Measurements from ENCODE around the gene TSPAN32. TPM values are rescaled to one million over a fixed set of nuclear protein-coding genes. Genes with fewer than 3 reads are reported as not detected.
A peak's percentile ranks its signal among the peaks of the same experiment; 100 is the strongest.

TSPAN32 gene
- total RNA-seq, 2 experiments from 2014 or later, result 20.5 to 41.4 TPM

- H3K27ac Mint-ChIP-seq, result no peak overlapping the region
- ATAC-seq (no peak), DNase-seq (peak; percentile 36)
- no peak overlapping the region for H3K4me3 Mint-ChIP-seq
- peaks cover 10% of the 10 kb centered on the region for H3K27me3 Mint-ChIP-seq
- CTCF ChIA-PET, result interaction anchor here (1.0 to 1.2 kb wide), 2 partner anchors 15 to 157 kb away, joined by 3 read pairs; no protein-coding TSS in a partner anchor
- H3K36me3 Mint-ChIP-seq, result no peaks in the 10 kb centered on the region
- no peaks in the 10 kb centered on the region for H3K9me3 Mint-ChIP-seq (ENCODE audit: low read depth)
- H3K4me1 Mint-ChIP-seq, result peaks cover 28% of the 10 kb centered on the region
Measured at GRCh38 chr11:2263724-2264360, 38.0 kb upstream of the TSPAN32 start.

GRCh38 chr11:2264366-2265053 is 37.3 kb upstream of the TSPAN32 start:
- Mint-ChIP-seq H3K27me3 (peaks cover 12% of the 10 kb centered on the region), H3K9me3 (ENCODE audit: low read depth) (no peaks in the 10 kb centered on the region), H3K4me3 (no peak overlapping the region), H3K27ac (no peak overlapping the region), H3K4me1 (peaks cover 28% of the 10 kb centered on the region), H3K36me3 (no peaks in the 10 kb centered on the region)
- CTCF ChIA-PET, result interaction anchor here (1.2 kb wide), 1 partner anchor 156 kb away, joined by 3 read pairs; no protein-coding TSS in a partner anchor
- DNase-seq, result peak; percentile 39
- ATAC-seq, result no peak

- H3K27me3 Mint-ChIP-seq, result peaks cover 13% of the 10 kb centered on the region
- DNase-seq (peak; percentile 53), ATAC-seq (peak; percentile 43)
- peak overlapping the region; percentile 20 for H3K27ac Mint-ChIP-seq
- H3K4me3 Mint-ChIP-seq, result peak overlapping the region; percentile 12
- no peaks in the 10 kb centered on the region for H3K36me3 Mint-ChIP-seq
- CTCF ChIA-PET, result interaction anchor here (1.1 kb wide), 1 partner anchor 41 kb away, joined by 3 read pairs; no protein-coding TSS in a partner anchor
- H3K9me3 Mint-ChIP-seq (ENCODE audit: low read depth), result no peaks in the 10 kb centered on the region
- H3K4me1 Mint-ChIP-seq, result peaks cover 28% of the 10 kb centered on the region
Measured at GRCh38 chr11:2265396-2265795, 36.4 kb upstream of the TSPAN32 start.

- ATAC-seq (no peak), DNase-seq (peak; percentile 40)
- H3K36me3 Mint-ChIP-seq, result no peaks in the 10 kb centered on the region
- peak overlapping the region; percentile 26 for H3K27ac Mint-ChIP-seq
- CTCF ChIA-PET, result interaction anchor here (1.1 kb wide), 1 partner anchor 40 kb away, joined by 3 read pairs; no protein-coding TSS in a partner anchor
- no peaks in the 10 kb centered on the region for H3K9me3 Mint-ChIP-seq (ENCODE audit: low read depth)
- H3K27me3 Mint-ChIP-seq, result peaks cover 17% of the 10 kb centered on the region
- H3K4me1 Mint-ChIP-seq, result peaks cover 30% of the 10 kb centered on the region
- peak overlapping the region; percentile 12 for H3K4me3 Mint-ChIP-seq
Measured at GRCh38 chr11:2265854-2266585, 35.8 kb upstream of the TSPAN32 start.

GRCh38 chr11:2266586-2267305 is 35.1 kb upstream of the TSPAN32 start:
- H3K4me3 Mint-ChIP-seq, result no peak overlapping the region
- peak; percentile 40 for DNase-seq
- H3K4me1 Mint-ChIP-seq, result peaks cover 30% of the 10 kb centered on the region
- ATAC-seq, result no peak
- H3K27ac Mint-ChIP-seq, result no peak overlapping the region
- H3K27me3 Mint-ChIP-seq, result peaks cover 22% of the 10 kb centered on the region
- H3K36me3 Mint-ChIP-seq, result no peaks in the 10 kb centered on the region
- H3K9me3 Mint-ChIP-seq (ENCODE audit: low read depth), result no peaks in the 10 kb centered on the region
- CTCF ChIA-PET, result interaction anchor here (1.3 kb wide), 1 partner anchor 38 kb away, joined by 5 read pairs; no protein-coding TSS in a partner anchor

- no peak for ATAC-seq
- H3K4me1 Mint-ChIP-seq, result peaks cover 30% of the 10 kb centered on the region
Measured at GRCh38 chr11:2267306-2267850, 34.4 kb upstream of the TSPAN32 start.

GRCh38 chr11:2267851-2268728 is 33.7 kb upstream of the TSPAN32 start:
- no peaks in the 10 kb centered on the region for H3K9me3 Mint-ChIP-seq (ENCODE audit: low read depth)
- peaks cover 30% of the 10 kb centered on the region for H3K4me1 Mint-ChIP-seq
- peaks cover 35% of the 10 kb centered on the region for H3K27me3 Mint-ChIP-seq
- H3K27ac Mint-ChIP-seq, result no peak overlapping the region
- ATAC-seq (no peak), DNase-seq (peak; percentile 37)
- peak overlapping the region; percentile 27 for H3K4me3 Mint-ChIP-seq
- H3K36me3 Mint-ChIP-seq, result no peaks in the 10 kb centered on the region
- CTCF ChIA-PET, result interaction anchor here (1.0 to 1.3 kb wide), 2 partner anchors 36 to 73 kb away, joined by 3 to 5 read pairs; no protein-coding TSS in a partner anchor

More at GRCh38 chr11:2267306-2267850, 34.4 kb upstream of the TSPAN32 start:
- Mint-ChIP-seq H3K27ac (no peak overlapping the region), H3K9me3 (ENCODE audit: low read depth) (no peaks in the 10 kb centered on the region), H3K27me3 (peaks cover 28% of the 10 kb centered on the region), H3K36me3 (no peaks in the 10 kb centered on the region), H3K4me3 (no peak overlapping the region)
- CTCF ChIA-PET, result interaction anchor here (1.3 kb wide), 1 partner anchor 37 kb away, joined by 5 read pairs; no protein-coding TSS in a partner anchor
- peak; percentile 39 for DNase-seq

GRCh38 chr11:2268729-2269600 is 32.8 kb upstream of the TSPAN32 start:
- Mint-ChIP-seq H3K9me3 (ENCODE audit: low read depth) (no peaks in the 10 kb centered on the region), H3K4me3 (peak overlapping the region; percentile 36), H3K27ac (no peak overlapping the region), H3K4me1 (peaks cover 30% of the 10 kb centered on the region), H3K36me3 (no peaks in the 10 kb centered on the region), H3K27me3 (peaks cover 41% of the 10 kb centered on the region)
- ATAC-seq, result peak; percentile 50
- DNase-seq, result peak; percentile 65
- CTCF ChIA-PET, result interaction anchor here (1.0 kb wide), 1 partner anchor 73 kb away, joined by 3 read pairs; no protein-coding TSS in a partner anchor

- Mint-ChIP-seq H3K4me1 (peaks cover 30% of the 10 kb centered on the region), H3K9me3 (ENCODE audit: low read depth) (no peaks in the 10 kb centered on the region), H3K36me3 (no peaks in the 10 kb centered on the region), H3K27ac (no peak overlapping the region), H3K27me3 (peaks cover 46% of the 10 kb centered on the region), H3K4me3 (peak overlapping the region; percentile 36)
- CTCF ChIA-PET, result interaction anchor here (0.9 kb wide), 1 partner anchor 32 kb away, joined by 3 read pairs; the partner anchor contains the start of genes C11orf21 and TSPAN32
- peak; percentile 47 for DNase-seq
- ATAC-seq, result peak; percentile 50
Measured at GRCh38 chr11:2269601-2270321, 32.1 kb upstream of the TSPAN32 start.

- Mint-ChIP-seq H3K4me1 (peaks cover 27% of the 10 kb centered on the region), H3K27me3 (peaks cover 46% of the 10 kb centered on the region), H3K27ac (no peak within 1 kb of the TSS), H3K4me3 (peak within 1 kb of the TSS; percentile 36), H3K9me3 (ENCODE audit: low read depth) (no peaks in the 10 kb centered on the region), H3K36me3 (no peaks in the 10 kb centered on the region)
- DNase-seq (peak; percentile 33), ATAC-seq (no peak)
- CTCF ChIA-PET, result interaction anchor here (0.9 kb wide), 1 partner anchor 31 kb away, joined by 3 read pairs; the partner anchor contains the start of genes C11orf21 and TSPAN32
Measured at GRCh38 chr11:2270322-2271076, 31.3 kb upstream of the TSPAN32 start, which contains the start of gene ASCL2. ASCL2 (minus strand) TSS chr11:2270588; CDS start chr11:2270332, 256 bp downstream.

Measured in activated CD8-positive, alpha-beta memory T cell treated with anti-CD3 and anti-CD28 coated beads, Interleukin-2, amount 10 ng/mL, durations not matched to agents 7 days and 5 days (primary cell).